ENCODE results near the gene PMEPA1.

Gene PMEPA1

DNA sequence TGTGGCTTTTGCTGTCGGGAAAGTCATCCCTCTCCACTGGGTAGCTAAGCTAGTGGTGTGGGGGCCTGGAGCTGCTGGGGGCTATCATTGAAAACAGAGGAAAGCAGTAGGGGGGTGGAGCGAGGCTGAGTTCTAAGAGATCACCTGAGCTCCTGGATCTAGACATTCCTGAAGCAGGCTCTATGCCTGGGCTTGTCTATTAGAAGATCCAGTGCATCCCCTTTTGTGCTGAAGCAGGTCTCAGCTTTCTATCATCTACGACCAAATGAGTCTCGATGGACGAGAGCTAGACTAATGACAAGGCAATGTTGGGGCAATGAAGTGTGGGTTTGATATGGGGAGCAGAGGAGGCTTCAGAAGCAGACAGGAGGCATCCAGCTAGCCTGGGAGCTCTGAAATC, 108.1 kb downstream of the PMEPA1 start:
- Histone ChIP-seq H3K79me2 (ENCODE audit: low read length) (no peaks in the 10 kb centered on the region), H3K36me3 (replicated peaks; ENCODE audit: low read depth, low read length) (no peaks in the 10 kb centered on the region), H3K4me2 (ENCODE audit: low read length) (no peak overlapping the region), H4K20me1 (ENCODE audit: insufficient read depth, low read length) (no peaks in the 10 kb centered on the region), H3K4me1 (ENCODE audit: low read length) (peaks cover 29% of the 10 kb centered on the region), H3K27me3 (ENCODE audit: low read depth, low read length) (peaks cover 64% of the 10 kb centered on the region), H3K9me3 (ENCODE audit: insufficient read depth, low read length) (no peaks in the 10 kb centered on the region), H3K27ac (ENCODE audit: low read length) (no peak overlapping the region), H2AFZ (ENCODE audit: low read depth, low read length) (no peak overlapping the region), H3K4me3 (ENCODE audit: low read length) (no peak overlapping the region), H3K9ac (ENCODE audit: low read length) (no peak overlapping the region)
- TF ChIP-seq, protein P1, sequence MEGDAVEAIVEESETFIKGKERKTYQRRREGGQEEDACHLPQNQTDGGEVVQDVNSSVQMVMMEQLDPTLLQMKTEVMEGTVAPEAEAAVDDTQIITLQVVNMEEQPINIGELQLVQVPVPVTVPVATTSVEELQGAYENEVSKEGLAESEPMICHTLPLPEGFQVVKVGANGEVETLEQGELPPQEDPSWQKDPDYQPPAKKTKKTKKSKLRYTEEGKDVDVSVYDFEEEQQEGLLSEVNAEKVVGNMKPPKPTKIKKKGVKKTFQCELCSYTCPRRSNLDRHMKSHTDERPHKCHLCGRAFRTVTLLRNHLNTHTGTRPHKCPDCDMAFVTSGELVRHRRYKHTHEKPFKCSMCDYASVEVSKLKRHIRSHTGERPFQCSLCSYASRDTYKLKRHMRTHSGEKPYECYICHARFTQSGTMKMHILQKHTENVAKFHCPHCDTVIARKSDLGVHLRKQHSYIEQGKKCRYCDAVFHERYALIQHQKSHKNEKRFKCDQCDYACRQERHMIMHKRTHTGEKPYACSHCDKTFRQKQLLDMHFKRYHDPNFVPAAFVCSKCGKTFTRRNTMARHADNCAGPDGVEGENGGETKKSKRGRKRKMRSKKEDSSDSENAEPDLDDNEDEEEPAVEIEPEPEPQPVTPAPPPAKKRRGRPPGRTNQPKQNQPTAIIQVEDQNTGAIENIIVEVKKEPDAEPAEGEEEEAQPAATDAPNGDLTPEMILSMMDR (IDR thresholded peaks at IDR 0.05; ENCODE audit: low read depth, low read length): no peak
- no peak for TF ChIP-seq EZH2phosphoT487 (IDR thresholded peaks at IDR 0.05; ENCODE audit: low read depth)

DNA sequence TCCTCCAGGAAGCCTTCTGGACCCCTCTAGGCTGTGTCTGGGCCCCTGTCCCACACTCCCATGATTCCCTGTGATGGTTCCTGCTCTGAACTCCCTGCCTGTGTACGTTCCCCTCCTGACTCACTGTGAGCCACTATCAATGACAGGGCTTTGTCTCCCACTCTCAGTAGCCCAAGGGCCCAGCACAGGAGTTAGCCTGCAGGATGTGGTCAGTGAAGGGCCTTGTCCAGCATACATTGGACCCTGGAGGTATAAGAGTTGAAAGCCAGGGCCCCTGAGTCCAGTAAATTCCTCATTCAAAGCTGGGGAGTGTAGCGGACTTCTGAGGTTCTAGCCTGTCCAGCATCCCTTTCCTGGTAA, 108.6 kb downstream of the PMEPA1 start:
- H3K9ac ChIP-seq (ENCODE audit: low read length): no peak overlapping the region
- H3K27ac ChIP-seq (ENCODE audit: low read length): no peak overlapping the region
- no peaks in the 10 kb centered on the region for H3K36me3 ChIP-seq (replicated peaks; ENCODE audit: low read depth, low read length)
- no peak overlapping the region for H2AFZ ChIP-seq (ENCODE audit: low read depth, low read length)
- H3K4me1 ChIP-seq (ENCODE audit: low read length): peaks cover 34% of the 10 kb centered on the region
- no peaks in the 10 kb centered on the region for H3K79me2 ChIP-seq (ENCODE audit: low read length)
- H3K4me2 ChIP-seq (ENCODE audit: low read length): no peak overlapping the region
- no peaks in the 10 kb centered on the region for H4K20me1 ChIP-seq (ENCODE audit: insufficient read depth, low read length)
- TF ChIP-seq EZH2phosphoT487 (IDR thresholded peaks at IDR 0.05; ENCODE audit: low read depth): no peak
- TF ChIP-seq, protein P1 (IDR thresholded peaks at IDR 0.05; ENCODE audit: low read depth, low read length): no peak
- no peak overlapping the region for H3K4me3 ChIP-seq (ENCODE audit: low read length)
- peaks cover 62% of the 10 kb centered on the region for H3K27me3 ChIP-seq (ENCODE audit: low read depth, low read length)
- no peaks in the 10 kb centered on the region for H3K9me3 ChIP-seq (ENCODE audit: insufficient read depth, low read length)

DNA sequence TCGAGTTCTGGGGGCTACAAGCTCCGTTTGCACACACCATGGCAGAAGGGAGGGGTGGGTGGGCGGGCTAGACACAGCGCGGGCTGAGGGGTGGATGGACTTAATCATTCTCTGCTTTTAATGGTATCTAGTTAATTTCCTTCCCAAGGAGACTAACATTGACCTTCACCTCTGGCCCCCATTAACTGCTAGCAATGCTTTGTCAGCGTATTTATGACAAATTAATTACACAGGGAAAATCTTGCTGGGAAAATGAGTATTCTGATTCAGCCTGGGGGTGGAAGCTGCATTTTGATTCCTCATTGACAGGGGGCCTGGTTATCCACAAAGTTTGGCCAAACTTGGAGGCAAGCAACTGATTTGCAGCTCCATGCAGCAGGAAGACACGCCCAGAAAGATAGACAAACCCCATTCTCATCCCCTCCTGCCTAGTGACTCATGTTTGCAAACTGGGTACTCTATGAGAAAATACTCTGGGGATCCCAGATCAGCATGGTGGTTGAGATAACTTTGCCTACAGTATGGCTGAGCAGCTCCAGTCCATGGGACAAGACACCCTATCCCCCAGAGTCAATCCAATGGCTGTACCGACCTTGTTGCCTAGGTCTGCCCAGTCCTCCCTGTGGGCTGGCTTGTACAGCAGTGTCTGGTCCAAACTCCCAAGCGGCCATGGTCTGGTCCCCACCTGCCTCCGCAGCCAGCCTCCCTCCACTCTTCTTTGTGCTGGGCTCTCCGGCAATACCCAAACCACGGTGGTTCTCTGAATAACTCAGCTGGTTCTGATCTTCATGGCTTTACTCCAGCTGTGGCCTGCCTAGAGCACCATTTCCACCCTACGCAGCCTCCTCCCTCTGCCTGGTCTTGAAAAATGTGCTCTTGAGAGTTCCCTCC, 109.2 kb downstream of the PMEPA1 start:
- H2AFZ ChIP-seq (ENCODE audit: low read depth, low read length): no peak overlapping the region
- H3K27me3 ChIP-seq (ENCODE audit: low read depth, low read length): peaks cover 65% of the 10 kb centered on the region
- H3K4me3 ChIP-seq (ENCODE audit: low read length): no peak overlapping the region
- H3K4me2 ChIP-seq (ENCODE audit: low read length): no peak overlapping the region; the same call in 1 of the 2 replicates
- TF ChIP-seq EZH2phosphoT487 (IDR thresholded peaks at IDR 0.05; ENCODE audit: low read depth): no peak
- TF ChIP-seq, protein P1 (IDR thresholded peaks at IDR 0.05; ENCODE audit: low read depth, low read length): no peak
- no peaks in the 10 kb centered on the region for H3K79me2 ChIP-seq (ENCODE audit: low read length)
- peaks cover 28% of the 10 kb centered on the region for H3K4me1 ChIP-seq (ENCODE audit: low read length)
- H3K9me3 ChIP-seq (ENCODE audit: insufficient read depth, low read length): no peaks in the 10 kb centered on the region
- H3K36me3 ChIP-seq (replicated peaks; ENCODE audit: low read depth, low read length): no peaks in the 10 kb centered on the region
- no peaks in the 10 kb centered on the region for H4K20me1 ChIP-seq (ENCODE audit: insufficient read depth, low read length)
- H3K27ac ChIP-seq (ENCODE audit: low read length): no peak overlapping the region
- H3K9ac ChIP-seq (ENCODE audit: low read length): no peak overlapping the region

DNA sequence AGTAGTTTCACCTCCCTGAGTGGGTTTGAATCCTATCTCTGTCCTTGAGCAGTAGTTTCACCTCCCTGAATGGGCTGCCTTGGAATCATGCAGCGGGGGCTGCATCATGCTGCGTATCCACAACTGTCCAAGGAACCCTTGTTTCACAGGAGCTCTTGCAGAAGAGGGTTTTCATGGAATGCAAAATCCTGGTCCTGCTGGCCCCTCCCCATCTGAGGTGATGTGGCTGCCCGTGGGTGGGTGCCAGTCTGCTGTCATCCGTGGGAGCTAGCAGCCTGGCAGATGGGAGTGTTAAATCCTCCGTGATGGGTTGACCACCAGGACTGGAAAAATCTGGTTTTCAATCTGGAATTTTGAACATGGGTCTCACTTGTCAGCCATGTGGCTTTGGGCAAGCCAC, 111.3 kb downstream of the PMEPA1 start:
- TF ChIP-seq, protein P1 (IDR thresholded peaks at IDR 0.05; ENCODE audit: low read depth, low read length): no peak
- no peak for TF ChIP-seq EZH2phosphoT487 (IDR thresholded peaks at IDR 0.05; ENCODE audit: low read depth)
- H3K79me2 ChIP-seq (ENCODE audit: low read length): no peaks in the 10 kb centered on the region
- no peak overlapping the region for H3K9ac ChIP-seq (ENCODE audit: low read length)

More for the DNA sequence above, 111.3 kb downstream of the PMEPA1 start:
- H3K4me2 ChIP-seq (ENCODE audit: low read length): no peak overlapping the region
- H3K4me3 ChIP-seq (ENCODE audit: low read length): no peak overlapping the region
- no peak overlapping the region for H3K27ac ChIP-seq (ENCODE audit: low read length)
- H3K4me1 ChIP-seq (ENCODE audit: low read length): peaks cover 27% of the 10 kb centered on the region
- peaks cover 3% of the 10 kb centered on the region; the same call in 1 of the 2 replicates for H4K20me1 ChIP-seq (ENCODE audit: insufficient read depth, low read length)
- no peaks in the 10 kb centered on the region for H3K36me3 ChIP-seq (replicated peaks; ENCODE audit: low read depth, low read length)
- no peaks in the 10 kb centered on the region for H3K9me3 ChIP-seq (ENCODE audit: insufficient read depth, low read length)
- H2AFZ ChIP-seq (ENCODE audit: low read depth, low read length): no peak overlapping the region
- peaks cover 83% of the 10 kb centered on the region for H3K27me3 ChIP-seq (ENCODE audit: low read depth, low read length)

Data from OCI-LY3 (cell line).